Suppressor macrophage treated with lipopolysaccharide for 1 hour (primary cell): ENCODE results near the gene DNAH14.
"Not testable (repeated sequence)": the region's sequence is repeated elsewhere in the genome, so short reads cannot be mapped to it uniquely, and the experiment has no call there.

Experiments
- DNase-seq, 3 donors: peaks; one replicate each; pipeline ENCODE4 v3.0.0-alpha.2; 2020 to 2022

Gene DNAH14

DNA sequence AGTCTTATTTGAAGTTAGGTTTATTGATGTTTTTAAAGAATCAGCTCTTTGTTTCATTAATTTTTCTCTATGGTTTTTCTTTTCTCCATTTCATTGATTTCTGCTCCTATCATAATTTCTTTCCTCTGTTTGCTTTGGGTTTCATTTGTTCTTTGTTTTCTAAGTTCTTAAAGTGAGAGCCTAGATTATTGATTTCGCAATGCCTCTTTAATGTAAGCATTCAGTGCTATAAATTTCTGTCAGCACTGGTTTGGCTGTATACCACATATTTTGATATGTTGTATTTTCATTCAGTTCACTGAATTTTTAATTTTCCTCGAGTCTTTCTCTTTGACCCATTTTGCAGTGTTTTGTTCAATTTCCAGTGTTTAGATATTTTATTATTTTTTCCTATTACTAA is 68.7 kb downstream of the DNAH14 start:
- no peak for DNase-seq

DNA sequence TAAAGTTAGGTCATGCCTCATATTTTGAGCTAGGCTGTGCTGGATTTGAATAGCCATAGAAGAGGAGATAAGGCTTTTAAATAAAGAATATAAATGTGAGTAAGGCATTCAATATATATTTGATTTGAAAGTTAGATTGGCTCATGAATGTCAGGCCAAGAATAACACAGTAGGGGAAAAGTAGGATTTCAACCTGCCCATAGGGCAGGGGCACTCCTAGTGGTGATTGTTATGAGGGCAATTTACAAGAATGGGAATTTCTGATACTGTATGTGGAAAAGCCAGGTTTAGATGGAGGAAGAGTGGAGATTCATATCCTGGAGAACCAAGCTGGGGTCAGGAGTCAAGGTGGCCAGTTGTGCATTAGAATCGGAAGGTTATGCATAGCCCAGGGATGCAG is 74.9 kb downstream of the DNAH14 start:
- DNase-seq, result no peak

DNA sequence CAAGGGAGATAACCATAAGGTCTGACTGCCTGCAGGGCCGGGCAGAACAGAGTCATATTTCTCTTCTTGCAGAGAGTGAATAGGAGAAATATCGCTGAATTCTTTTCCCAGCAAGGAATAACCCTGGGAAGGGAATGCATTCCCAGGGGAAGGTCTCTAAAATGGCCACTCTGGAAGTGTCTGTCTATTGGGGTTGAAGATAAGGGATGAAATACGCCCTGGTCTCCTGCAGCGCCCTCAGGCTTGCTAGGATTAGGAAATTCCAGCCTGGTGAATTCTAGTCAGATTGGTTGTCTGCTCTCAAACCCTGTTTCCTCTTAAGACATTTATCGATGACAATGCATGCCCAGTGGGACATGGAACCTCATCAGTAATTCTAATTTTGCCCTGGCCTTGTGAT is 76.9 kb downstream of the DNAH14 start:
- DNase-seq, result not testable (repeated sequence)

DNA sequence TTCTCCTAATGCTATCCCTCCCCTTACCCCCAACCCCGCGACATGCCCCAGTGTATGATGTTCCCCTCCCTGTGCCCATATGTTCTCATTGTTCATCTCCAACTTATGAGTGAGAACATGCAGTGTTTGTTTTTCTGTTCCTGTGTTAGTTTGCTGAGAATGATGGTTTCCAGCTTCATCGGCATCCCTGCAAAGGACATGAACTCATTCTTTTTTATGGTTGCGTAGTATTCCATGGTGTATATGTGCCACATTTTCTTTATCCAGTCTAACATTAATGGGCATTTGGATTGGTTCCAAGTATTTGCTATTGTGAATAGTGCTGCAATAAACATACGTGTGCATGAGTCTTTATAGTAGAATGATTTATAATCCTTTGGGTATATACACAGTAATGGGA is 78.6 kb downstream of the DNAH14 start:
- not testable (repeated sequence) for DNase-seq

DNA sequence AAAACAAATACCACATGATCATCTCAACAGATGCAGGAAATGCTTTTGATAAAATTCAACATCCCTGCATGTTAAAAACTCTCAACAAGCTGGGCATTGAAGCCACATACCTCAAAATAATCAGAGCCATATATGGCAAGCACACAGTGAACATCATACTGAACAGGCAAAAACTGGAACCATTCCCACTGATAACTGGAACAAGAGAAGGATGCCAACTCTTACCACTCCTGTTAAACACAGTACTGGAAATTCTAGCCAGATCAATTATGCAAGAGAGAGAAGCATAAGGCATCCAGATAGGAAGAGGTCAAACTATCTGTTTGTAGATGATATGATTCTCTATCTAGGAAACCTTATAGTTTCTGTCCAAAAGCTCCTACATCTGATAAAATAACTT is 91.6 kb downstream of the DNAH14 start:
- no peak for DNase-seq

DNA sequence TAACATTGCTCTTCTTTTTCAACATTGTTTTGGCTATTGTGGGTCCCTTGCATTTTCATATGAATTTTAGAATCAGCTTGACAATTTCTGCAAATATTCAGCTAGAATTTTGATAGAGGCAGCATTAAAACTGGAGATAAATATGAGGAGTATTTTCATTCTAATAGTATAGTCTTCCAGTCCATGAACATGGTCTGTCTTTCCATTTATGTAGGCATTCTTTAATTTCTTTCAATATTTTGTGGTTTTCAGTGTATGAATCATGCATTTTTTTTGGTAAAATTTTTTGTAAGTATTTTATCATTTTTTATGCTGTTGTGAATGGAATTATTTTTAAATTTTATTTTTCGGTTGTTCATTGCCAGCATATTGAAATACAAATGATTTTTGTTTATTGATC is 97.2 kb downstream of the DNAH14 start:
- no peak for DNase-seq

DNA sequence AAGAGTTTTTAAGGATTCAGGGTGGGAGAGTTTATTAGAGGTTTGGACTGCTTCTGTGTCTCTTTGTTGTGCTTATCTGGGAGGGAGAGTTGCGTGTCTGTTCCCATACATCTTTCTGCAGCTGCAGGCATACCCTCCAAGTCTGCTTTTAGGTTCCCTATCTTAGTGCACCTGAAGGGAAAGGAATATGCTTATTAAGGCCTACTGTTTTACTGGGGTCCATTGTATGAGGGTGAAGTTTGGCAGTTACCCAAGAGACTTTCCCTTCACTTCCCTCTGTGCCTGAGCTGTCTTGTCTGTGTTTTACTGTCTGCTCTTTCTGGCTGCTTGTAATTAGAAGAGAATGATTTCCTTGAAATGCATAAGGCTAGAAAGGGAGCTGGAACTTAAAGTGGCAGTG is 107.0 kb downstream of the DNAH14 start:
- DNase-seq, result not testable (repeated sequence)

DNA sequence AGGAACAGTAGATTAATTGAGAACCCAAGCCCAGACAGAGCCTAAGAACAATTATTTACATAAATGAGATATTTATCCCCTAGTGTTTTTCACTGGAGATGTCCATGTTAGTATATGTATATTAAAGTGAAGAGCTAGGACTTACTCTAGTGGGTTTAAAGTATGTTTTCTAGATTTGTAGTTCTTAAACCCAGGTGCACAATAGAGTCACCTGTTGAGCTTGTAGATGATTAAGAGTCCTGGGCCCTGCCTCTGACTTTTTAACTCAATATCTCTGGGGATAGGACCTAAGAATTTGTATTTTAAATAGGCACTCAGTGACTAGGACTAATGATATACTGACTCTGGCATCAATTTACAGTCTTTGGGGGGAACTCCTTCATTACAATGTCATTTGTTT is 112.8 kb downstream of the DNAH14 start:
- DNase-seq, result no peak

DNA sequence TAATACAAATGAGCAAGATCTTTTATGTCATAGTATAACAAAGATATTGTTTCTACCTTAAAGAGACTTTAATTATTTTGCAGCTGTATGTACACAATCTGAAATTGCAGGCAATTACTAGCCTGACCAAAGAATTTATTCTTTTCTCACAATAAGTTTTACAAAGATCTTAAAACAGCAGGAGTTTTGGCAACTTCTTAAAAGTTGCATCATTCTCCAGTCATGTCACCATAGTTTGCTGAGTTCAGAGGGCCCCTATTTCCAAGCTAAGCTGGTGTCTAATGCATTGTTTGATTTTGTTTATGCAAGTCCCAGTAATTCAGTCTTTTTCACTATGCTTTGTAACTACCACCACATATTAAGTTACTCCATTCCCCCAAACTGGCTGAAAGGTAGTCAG is 114.8 kb downstream of the DNAH14 start:
- no peak for DNase-seq

DNA sequence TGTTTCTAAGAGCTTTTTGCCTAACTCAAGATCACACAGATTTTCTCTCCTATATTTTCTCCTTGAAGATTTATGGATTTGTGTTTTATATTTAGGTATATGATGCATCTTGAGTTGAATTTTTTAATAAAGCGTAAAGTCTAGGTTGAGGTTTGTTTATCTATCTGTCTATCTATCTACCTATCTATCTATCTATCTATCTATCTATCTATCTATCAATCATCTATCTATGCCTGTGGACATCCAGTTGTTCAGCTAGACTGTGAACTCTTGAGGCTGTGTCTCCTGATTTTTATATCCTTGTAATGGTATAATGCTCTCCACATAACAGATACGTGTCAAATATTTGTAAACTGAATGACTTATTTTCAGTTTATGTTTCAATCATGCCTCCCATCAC is 120.1 kb downstream of the DNAH14 start:
- no peak for DNase-seq

DNA sequence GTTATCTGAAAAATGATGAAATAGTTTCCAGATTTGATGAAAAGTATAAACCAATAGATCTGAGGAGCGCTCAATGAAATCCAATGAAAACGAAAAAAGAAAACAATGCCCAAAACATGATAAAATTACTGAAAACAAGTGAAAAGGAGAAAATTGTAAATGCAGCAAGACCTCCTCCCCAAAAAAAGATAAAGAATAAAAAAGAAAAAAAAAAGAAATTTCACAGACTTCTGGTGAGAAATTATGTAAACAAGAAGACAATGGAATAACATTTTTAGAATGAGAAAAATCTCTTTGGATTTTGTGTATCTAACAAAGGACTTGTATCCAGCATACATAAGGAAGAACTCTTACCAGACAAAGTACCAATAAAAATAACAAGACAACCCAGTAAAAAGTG is 134.2 kb downstream of the DNAH14 start:
- DNase-seq, result no peak

DNA sequence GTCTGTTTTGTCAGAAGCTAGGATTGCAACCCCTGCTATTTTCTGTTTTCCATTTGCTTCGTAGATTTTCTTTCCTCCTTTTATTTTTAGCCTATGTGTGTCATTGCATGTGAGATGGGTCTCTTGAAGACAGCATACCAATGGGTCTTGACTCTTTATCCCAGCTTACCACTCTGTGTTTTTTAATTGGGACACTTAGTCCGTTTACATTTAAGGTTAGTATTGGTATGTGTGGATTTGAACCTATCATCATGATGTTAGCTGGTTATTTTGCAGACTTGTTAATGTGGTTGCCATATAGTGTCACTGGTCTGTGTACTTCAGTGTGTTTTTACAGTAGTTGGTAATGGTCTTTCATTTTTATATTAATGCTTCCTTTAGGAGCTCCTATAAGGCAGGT is 141.5 kb downstream of the DNAH14 start:
- DNase-seq, result no peak

DNA sequence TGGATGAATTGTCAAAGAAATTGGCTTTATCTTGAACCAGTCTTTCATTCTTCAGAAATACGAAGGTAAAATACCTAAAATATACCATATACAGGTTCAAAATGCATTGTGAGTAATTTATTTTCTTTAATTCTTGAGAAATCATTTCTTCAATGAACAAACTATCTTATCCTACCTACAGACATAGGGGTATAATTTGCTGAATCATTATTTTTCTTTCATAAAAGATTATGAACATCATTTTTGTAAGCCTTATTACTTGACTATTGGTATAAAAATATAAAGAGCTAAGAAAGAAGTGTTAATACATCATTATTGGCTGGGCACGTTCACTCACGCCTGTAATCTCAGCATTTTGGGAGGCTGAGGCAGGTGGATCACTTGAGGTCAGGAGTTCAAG is 167.7 kb downstream of the DNAH14 start:
- DNase-seq, result no peak

DNA sequence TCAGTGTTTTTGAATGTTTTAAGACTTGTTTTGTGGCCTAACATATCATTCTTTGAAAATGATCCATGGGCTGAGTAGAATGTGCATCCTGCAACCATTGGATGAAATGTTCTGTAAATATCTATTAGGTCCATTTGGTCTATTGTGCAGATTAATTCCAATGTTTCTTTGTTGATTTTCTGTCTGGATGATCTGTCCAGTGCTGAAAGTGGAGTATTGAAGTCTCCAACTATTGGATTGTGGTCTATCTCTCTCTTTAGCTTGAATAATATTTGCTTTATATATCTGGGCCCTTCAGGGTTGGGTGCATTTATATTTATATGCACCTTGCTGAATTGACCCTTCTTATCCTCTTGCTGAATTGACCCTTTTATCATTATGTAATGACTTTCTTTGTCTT is 181.5 kb downstream of the DNAH14 start:
- DNase-seq, result no peak

DNA sequence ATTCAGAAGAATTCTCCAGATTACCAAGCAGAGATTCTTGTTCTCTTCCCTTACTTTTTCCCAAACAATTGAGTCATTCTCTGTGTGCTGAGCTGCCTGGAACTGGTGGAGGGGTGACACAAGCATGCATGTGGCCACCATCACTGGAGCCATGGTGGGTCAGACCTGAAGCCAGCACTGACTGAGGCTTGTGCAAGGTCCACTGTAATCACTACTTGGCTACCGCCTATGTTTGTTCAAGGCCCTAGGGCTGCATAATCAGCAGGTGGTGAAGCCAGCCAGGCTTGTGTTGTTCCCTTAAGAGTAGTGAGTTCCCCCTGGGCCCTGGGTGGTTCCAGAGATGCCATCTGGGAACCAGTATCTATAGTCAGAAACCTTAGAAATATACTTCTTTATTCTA is 183.8 kb downstream of the DNAH14 start:
- no peak for DNase-seq

DNA sequence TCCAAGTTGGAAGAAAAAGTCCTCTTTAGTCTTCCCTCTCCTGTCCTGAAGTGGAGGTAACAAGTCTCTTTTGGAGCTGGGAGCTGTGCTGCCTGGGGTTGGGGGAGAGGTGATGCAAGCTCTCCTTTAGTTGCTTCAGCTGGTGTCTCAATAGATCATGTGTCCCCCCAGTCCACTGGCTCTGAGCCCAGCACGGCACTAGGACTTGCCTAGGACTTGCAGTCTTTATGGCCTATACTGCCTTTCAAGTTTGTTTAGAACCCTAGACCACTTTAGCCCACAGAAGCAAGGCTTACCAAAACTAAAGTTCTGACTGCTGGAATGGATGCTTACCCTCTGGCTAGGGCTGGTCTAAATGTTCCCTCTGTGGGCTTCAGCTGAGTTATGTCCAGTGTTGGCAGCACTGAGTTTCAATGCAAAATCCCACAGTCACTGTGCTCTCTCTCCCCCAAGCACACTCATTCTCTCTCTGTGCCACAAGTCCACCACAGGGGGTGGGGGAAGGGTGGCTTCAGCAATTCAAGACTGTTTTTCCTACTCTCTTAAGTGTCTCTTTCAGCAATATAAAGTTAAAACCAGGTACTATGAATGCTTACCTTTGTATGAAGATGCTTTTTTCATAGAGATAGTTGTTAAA is 185.0 kb downstream of the DNAH14 start:
- DNase-seq, result no peak

DNA sequence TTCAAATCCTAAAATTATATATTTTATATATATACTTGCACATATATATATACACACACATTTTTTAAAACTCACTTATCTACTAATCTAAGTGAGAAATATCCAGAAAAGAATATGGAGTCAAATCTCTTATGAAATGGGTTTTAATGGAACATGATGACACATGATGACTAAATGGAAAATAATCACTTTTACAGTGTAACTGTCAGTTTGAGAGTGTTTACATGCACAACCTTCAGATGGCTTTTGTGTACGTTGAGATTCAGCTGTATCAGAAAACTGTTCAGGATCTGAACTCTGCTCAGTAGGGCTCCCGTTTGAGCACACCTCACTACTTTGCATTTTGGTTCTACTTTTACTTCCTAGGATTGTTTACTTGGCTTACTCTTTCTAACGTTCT is 189.8 kb downstream of the DNAH14 start:
- DNase-seq, result no peak

DNA sequence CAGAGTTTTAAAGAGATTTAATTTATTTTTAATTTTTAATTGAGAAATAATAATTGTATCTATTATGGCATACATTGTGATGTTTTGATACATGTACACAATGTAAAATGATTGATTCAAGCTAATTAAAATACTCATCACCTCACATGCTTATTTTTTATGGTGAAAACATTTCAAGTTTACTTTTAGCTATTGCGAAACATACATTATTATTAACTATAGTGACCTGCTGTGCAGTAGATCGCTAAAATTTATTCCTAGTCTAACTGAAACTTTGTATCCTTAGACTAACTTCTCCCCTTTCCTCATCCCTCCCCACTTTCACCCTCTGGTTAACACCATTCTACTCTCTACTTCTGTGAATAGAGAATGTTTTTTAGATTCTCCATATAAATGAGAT is 191.6 kb downstream of the DNAH14 start:
- DNase-seq, result no peak

DNA sequence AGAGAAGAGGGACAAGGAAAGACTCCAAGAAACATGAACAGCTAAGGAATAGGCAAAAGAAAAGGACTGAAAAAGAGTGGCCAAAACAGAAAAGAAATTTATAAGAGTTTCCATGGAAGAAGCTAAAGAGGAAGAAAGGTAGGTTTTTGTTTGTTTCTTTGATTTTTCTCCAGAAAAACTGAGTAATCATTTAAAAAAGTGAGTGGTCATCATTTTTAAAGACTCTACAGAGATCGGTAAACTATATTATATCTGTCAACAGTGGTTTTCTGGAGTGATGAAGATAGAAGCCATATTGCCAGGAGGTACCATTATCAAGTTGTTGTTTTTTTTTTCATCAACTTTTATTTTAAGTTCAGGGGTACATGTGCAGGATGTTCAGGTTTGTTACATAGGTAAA is 202.4 kb downstream of the DNAH14 start:
- DNase-seq, result no peak

DNA sequence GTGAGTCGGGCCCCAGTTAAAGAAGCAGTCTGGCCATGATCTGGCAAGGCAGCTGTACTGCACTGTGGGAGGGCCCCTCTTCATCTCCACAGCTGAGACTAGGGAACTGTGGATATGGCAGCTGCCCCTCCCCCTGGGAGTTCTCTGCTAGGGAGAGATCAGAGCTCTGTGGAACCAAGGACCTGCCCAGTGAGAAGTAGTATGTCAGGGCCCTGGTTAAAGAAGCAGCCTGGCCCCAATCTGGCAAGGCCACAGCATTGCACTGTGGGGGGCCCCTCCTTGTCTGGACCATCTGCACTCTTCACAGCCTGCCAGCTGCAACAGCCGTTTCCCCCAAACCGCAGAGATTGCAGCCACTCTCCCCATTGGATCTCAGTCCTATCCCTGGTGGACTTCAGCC is 208.5 kb downstream of the DNAH14 start:
- no peak for DNase-seq

DNA sequence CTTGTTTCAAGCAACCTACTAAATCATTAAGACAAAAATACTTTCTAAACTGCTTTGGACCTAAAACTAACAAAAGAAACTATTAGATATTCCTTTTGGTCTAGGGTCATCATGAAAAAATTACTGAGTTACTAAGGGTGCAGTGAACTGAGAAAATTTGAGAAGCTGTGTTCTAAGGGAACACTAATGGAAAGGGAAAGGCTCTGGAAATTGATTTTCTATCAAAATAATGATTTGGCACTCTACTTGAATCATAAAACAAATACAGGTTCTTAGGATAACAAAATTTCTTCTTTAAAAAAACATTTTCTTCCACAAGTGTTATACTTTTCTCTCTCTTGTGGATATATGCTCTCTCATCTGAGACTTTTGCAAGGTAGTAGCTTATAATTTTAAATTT is 213.5 kb downstream of the DNAH14 start:
- DNase-seq, result no peak

DNA sequence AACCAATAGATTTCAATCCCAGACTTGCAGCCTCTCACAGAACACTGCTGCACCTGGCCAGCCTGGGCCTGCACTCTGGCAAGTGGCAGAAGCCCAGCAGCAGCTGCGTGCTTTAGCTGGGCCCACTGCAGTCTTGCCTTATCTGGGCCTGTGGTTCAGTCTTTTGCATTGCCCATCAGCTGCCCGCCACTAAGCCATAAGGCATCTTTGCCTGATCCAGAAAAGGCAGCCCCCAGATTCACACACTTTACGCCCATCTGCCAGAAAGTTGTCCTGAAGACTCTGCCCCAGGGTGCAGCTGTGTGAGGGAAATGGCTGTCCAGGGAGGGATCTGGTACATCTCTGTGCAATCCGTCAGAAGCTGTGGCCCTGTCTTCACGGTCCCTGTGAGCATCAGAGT is 217.0 kb downstream of the DNAH14 start:
- no peak for DNase-seq

DNA sequence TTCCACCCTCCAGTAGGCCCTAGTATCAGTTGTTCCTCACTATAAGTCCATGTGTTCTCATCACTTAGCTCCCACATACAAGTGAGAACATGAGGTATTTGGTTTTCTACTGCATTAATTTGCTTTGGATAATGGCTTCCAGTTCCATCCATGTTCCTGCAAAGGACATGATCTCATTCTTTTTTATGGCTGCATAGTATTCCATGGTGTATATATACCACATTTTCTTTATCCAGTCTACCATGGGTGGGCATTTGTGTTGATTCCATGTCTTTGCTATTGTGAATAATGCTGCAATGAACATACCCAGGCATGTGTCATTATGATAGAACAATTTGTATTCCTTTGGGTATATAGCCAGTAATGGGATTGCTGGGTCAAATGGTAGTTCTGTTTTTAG is 218.3 kb downstream of the DNAH14 start:
- not testable (repeated sequence) for DNase-seq

DNA sequence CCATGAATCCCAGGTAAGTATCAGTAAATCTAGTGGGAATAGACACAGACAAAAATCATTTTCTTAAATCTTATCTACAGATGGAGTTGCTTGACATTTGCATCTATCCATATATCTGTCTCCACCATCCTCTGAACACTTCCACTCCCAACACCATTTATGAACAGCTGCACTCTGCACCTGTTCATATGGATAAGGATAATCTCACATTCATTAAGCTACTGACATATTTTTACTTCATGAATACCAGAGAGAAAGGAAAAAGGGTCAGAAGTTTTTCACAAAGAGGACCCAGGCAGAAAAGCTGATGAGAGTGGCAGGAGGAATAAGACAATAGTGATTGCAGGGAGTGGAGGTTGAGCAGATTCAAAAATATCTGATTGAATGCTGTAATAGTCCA is 222.6 kb downstream of the DNAH14 start:
- no peak for DNase-seq

DNA sequence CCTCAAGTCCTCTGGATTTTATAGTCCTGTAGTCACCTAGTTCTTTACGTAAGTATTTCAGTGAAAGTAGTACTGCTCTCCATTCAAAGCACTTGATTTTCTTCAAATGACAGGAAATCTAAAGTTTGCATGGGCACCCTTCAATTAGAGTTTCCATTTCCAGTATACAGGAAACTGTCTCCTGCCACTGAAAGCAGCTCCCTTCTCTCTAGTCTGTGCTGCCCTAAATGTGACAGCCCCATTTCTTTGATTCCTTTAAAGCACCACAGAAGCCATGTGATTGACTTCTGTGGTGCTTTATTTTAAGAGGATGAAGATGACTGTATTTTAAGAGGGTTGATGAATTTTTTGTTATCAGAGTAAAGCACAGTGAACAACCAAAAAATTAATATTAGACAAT is 226.1 kb downstream of the DNAH14 start:
- DNase-seq, result no peak

DNA sequence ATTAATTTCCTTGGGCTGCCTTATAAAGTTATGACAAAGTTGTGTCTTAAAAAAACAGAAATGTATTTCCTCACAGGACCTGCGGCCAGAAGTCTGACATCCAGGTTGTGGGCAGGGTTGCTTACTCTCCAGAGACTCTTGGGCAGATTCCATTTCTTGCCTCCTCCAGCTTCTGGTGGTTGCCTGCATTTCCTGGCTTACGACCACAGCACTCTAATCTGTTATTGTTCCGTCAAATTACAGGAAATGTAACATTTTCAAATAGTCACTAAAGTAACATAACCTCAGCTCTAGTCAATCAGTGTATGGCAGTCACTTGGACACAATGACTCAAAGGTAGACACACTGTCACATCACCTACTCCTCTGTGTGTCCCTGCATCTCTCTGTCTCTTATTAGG is 226.8 kb downstream of the DNAH14 start:
- DNase-seq, result no peak
